A549 (cell line): ENCODE results near the gene ASTE1. TPM values are rescaled to one million over a fixed set of nuclear protein-coding genes. Genes with fewer than 3 reads are reported as not detected.
"Not testable (repeated sequence)": the region's sequence is repeated elsewhere in the genome, so short reads cannot be mapped to it uniquely, and the experiment has no call there.

ENCODE experiments used
- ATAC-seq, 2 experiments: fragments of 200-7000 bp in 1 of 2; fragments of >200 bp in 1 of 2; cut with Nextera tagmentation in 1 of 2; cut with Tn5 transposase in 1 of 2; 3 replicates each; pipeline versions ENCODE4 v1.8.0 to v1.9.1; 2018 to 2020; ENCODE audit warnings: mild to moderate bottlenecking in 1 of 2, moderate library complexity in 1 of 2
- CTCF ChIA-PET: fragments of 300-600 bp; sonication (Branson Sonifier 250); formaldehyde crosslinking; extraction: SDS; loops from one replicate; lab custom pipeline; 2021; ENCODE audit warnings: antibody characterized with exemption, inconsistent platforms; lab: Yijun Ruan, JAX
- POLR2A ChIA-PET: fragments of 350-600 bp; formaldehyde crosslinking; extraction: SDS; loops from one replicate; lab custom pipeline; 2021; ENCODE audit warnings: antibody characterized with exemption, inconsistent platforms; lab: Yijun Ruan, JAX
- DNase-seq, 2 experiments: peaks; one replicate each; pipeline versions ENCODE4 v3.0.0 to v3.0.0-alpha.2; 2011 to 2016; ENCODE audit warnings: low read depth in 1 of 2, low spot score in 1 of 2
- FAIRE-seq: peaks from 2 replicates; lab custom pipeline; 2011; peaks lifted over from hg19 to GRCh38; lab: Jason Lieb, UNC
- H3K27ac ChIP-seq, 2 experiments: fragments of >200 bp; sonication (Bioruptor Twin); formaldehyde crosslinking; 3 replicates each; pipeline ENCODE4 v1.5.1; 2016 to 2017
- H3K4me1 ChIP-seq: fragments of >200 bp; sonication (Bioruptor Twin); formaldehyde crosslinking; 3 replicates; pipeline ENCODE4 v1.6.1; 2016
- H3K4me2 ChIP-seq: fragments of >200 bp; sonication (Bioruptor Twin); formaldehyde crosslinking; 3 replicates; pipeline ENCODE4 v1.6.1; 2016
- H3K4me3 ChIP-seq: fragments of >200 bp; sonication (Bioruptor Twin); formaldehyde crosslinking; 3 replicates; pipeline ENCODE4 v1.5.1; 2016
- H3K9me3 ChIP-seq: fragments of >200 bp; sonication (Bioruptor Twin); formaldehyde crosslinking; 3 replicates; pipeline ENCODE4 v1.6.1; 2016
- BHLHE40 ChIP-seq: IDR thresholded peaks from 2 replicates; pipeline ENCODE4 v1.6.1; 2012; ENCODE audit warnings: low read depth, low read length, inconsistent platforms
- CHD2 ChIP-seq: fragments of 150-350 bp; IDR thresholded peaks from 2 replicates; pipeline ENCODE4 v1.6.1; 2014; ENCODE audit warnings: low read length; ENCODE audit not compliant: partially characterized antibody
- GATA3 ChIP-seq: IDR thresholded peaks from 2 replicates; pipeline ENCODE4 v1.6.1; 2012; ENCODE audit warnings: borderline replicate concordance
- HEYL ChIP-seq: fragments of 250-450 bp; sonication (Bioruptor Pico); IDR thresholded peaks from 2 replicates; pipeline ENCODE4 v1.8.0; 2021; ENCODE audit warnings: mild to moderate bottlenecking, moderate library complexity
- HOXA7 ChIP-seq: fragments of 250-450 bp; sonication (Bioruptor Pico); IDR thresholded peaks from 2 replicates; pipeline ENCODE4 v1.5.0; 2020; ENCODE audit warnings: mild to moderate bottlenecking, moderate library complexity
- HOXB13 ChIP-seq: fragments of 250-450 bp; sonication (Bioruptor Pico); IDR thresholded peaks from 2 replicates; pipeline ENCODE4 v1.5.0; 2020; ENCODE audit warnings: low read depth, mild to moderate bottlenecking, moderate library complexity
- HOXB5 ChIP-seq: fragments of 250-450 bp; sonication (Bioruptor Pico); IDR thresholded peaks from 2 replicates; pipeline ENCODE4 v1.5.0; 2020; ENCODE audit warnings: mild to moderate bottlenecking, moderate library complexity
- MAZ ChIP-seq: fragments of 150-350 bp; IDR thresholded peaks from 2 replicates; pipeline ENCODE4 v1.6.1; 2014; ENCODE audit warnings: antibody characterized with exemption, low read depth, low read length, borderline replicate concordance
- MYC ChIP-seq: IDR thresholded peaks from 2 replicates; pipeline ENCODE4 v1.6.1; 2012; ENCODE audit warnings: mild to moderate bottlenecking, inconsistent platforms, low read length, improper control_type of control experiment, borderline replicate concordance
- NPAS2 ChIP-seq: fragments of 250-450 bp; sonication (Bioruptor Pico); IDR thresholded peaks from 2 replicates; pipeline ENCODE4 v1.8.0; 2022; ENCODE audit warnings: mild to moderate bottlenecking, moderate library complexity, borderline replicate concordance
- PHF8 ChIP-seq: fragments of 200-600 bp; sonication (generic); IDR thresholded peaks from 2 replicates; pipeline ENCODE4 v1.6.1; 2016; ENCODE audit warnings: low read depth, mild to moderate bottlenecking, antibody characterized with exemption, moderate library complexity, borderline replicate concordance
- POLR2A ChIP-seq: IDR thresholded peaks from 2 replicates; pipeline ENCODE4 v1.6.1; 2012; ENCODE audit warnings: mild to moderate bottlenecking, low read length
- RNF2 ChIP-seq: fragments of 200-600 bp; sonication (generic); IDR thresholded peaks from 2 replicates; pipeline ENCODE4 v1.6.1; 2016; ENCODE audit warnings: low read depth, mild to moderate bottlenecking, antibody characterized with exemption, moderate library complexity, borderline replicate concordance
- TFCP2L1 ChIP-seq: fragments of 250-450 bp; sonication (Bioruptor Pico); IDR thresholded peaks from 2 replicates; pipeline ENCODE4 v1.5.0; 2021; ENCODE audit warnings: mild to moderate bottlenecking
- TP53 ChIP-seq: fragments of 250-450 bp; sonication (Bioruptor Pico); IDR thresholded peaks from 2 replicates; pipeline ENCODE4 v1.5.0; 2021; ENCODE audit warnings: mild to moderate bottlenecking, moderate library complexity
- ZSCAN20 ChIP-seq: fragments of 250-450 bp; sonication (Bioruptor Pico); IDR thresholded peaks from 2 replicates; pipeline ENCODE4 v1.8.0; 2022; ENCODE audit warnings: mild to moderate bottlenecking, moderate library complexity
- WGBS: methylation state at CpG from one replicate; pipeline ENCODE4 v1.1.6; 2017; ENCODE audit errors: missing lambda C conversion rate; 5-methylcytosine and 5-hydroxymethylcytosine counted together
- polyA plus RNA-seq, 4 experiments: library from polyadenylated mRNA; depleted of rRNA in 3 of 4; stranded (reverse); fragments of >200 nt; fragmentation: RNase III in 1 of 4; extraction: RNeasy Plus Mini Kit Qiagen cat#74134 plus additional on column Dnase treatment in 1 of 4; gene quantifications; 2 replicates in 3 of 4; 3 replicates in 1 of 4; pipeline ENCODE4 v1.2.3, GENCODE V29; 2011 to 2017
- TF ChIP-seq, protein P1 (sequence below): fragments of >200 bp; sonication (Bioruptor Twin); formaldehyde crosslinking; IDR thresholded peaks from 3 replicates; pipeline ENCODE4 v1.5.1; 2016
- TF ChIP-seq, protein P2 (sequence below): IDR thresholded peaks from 2 replicates; pipeline ENCODE4 v1.6.1; 2012
- TF ChIP-seq, protein P3 (sequence below): fragments of 250-450 bp; sonication (Bioruptor Pico); IDR thresholded peaks from 2 replicates; pipeline ENCODE4 v1.5.0; 2021; ENCODE audit warnings: mild to moderate bottlenecking, moderate library complexity, borderline replicate concordance

Gene ASTE1
- polyA plus RNA-seq, 2 of the 4 experiments (the other 2 are of a cell fraction), result 3.6 to 6.9 TPM

DNA sequence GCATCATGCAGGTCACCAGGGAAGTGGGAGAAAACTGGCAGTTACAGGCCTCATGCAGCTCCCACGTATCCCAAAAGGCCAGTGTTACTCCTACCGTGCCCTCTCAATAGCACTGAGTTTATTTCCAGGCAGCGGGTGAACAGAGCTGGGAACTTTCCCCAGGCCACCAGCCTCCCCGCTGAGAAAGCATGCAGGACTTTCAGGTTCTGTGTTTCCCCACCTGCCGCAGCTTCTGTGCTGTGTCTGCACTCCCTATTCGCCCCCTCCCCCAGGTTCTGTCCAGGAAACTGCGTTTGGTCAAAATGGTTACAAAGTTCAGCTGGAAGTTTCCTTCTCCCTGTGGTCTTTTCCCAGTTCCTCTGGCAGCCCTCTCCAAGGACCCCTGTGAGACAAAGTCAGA, 21.4 kb upstream of the ASTE1 start (continued):
- TF ChIP-seq ZSCAN20 (CRISPR knock-in tag) (no peak), TFCP2L1 (CRISPR knock-in tag) (no peak)
- TF ChIP-seq, all 56 proteins: peak for 0

DNA sequence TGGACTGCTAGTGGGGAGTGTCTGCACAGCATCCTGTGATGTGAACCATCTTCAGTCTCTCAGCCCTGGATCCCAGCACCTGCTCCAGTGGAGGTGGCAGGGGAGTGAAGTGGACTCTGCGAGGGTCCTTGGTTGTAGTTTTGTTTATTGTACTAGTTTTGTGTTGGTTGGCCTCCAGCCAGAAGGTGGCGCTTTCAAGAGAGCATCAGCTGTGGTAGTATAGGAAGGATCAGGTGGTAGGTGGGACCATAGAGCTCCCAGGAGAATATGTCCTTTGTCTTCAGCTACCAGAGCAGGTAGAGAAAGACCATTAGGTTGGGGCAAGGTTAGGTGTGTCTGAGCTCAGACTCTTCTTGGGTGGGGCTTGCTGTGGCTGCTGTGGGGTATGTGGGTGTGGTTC, 21.0 kb upstream of the ASTE1 start:
- Histone ChIP-seq H3K9me3 (no peaks in the 10 kb centered on the region), H3K27ac (no peak overlapping the region), H3K4me1 (no peaks in the 10 kb centered on the region), H3K4me2 (no peak overlapping the region), H3K4me3 (no peak overlapping the region)
- ChIA-PET CTCF (interaction anchor here (1.1 kb wide), 1 partner anchor 15 kb away, joined by 8 read pairs; no protein-coding TSS in a partner anchor), POLR2A (no interaction called here)
- 93% methylated on average over 2 of the region's 2 CpGs for WGBS
- FAIRE-seq (no peak), ATAC-seq (no peak), DNase-seq (no peak)
- TF ChIP-seq, protein P1, sequence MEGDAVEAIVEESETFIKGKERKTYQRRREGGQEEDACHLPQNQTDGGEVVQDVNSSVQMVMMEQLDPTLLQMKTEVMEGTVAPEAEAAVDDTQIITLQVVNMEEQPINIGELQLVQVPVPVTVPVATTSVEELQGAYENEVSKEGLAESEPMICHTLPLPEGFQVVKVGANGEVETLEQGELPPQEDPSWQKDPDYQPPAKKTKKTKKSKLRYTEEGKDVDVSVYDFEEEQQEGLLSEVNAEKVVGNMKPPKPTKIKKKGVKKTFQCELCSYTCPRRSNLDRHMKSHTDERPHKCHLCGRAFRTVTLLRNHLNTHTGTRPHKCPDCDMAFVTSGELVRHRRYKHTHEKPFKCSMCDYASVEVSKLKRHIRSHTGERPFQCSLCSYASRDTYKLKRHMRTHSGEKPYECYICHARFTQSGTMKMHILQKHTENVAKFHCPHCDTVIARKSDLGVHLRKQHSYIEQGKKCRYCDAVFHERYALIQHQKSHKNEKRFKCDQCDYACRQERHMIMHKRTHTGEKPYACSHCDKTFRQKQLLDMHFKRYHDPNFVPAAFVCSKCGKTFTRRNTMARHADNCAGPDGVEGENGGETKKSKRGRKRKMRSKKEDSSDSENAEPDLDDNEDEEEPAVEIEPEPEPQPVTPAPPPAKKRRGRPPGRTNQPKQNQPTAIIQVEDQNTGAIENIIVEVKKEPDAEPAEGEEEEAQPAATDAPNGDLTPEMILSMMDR, result no peak
- TF ChIP-seq BHLHE40, result no peak
- no peak for TF ChIP-seq HEYL (CRISPR knock-in tag)
- TF ChIP-seq ZSCAN20 (CRISPR knock-in tag), result no peak
- no peak for TF ChIP-seq HOXB5
- no peak for TF ChIP-seq MYC
- no peak for TF ChIP-seq TP53 (CRISPR knock-in tag)
- no peak for TF ChIP-seq NPAS2 (CRISPR knock-in tag)
- TF ChIP-seq, protein P2, sequence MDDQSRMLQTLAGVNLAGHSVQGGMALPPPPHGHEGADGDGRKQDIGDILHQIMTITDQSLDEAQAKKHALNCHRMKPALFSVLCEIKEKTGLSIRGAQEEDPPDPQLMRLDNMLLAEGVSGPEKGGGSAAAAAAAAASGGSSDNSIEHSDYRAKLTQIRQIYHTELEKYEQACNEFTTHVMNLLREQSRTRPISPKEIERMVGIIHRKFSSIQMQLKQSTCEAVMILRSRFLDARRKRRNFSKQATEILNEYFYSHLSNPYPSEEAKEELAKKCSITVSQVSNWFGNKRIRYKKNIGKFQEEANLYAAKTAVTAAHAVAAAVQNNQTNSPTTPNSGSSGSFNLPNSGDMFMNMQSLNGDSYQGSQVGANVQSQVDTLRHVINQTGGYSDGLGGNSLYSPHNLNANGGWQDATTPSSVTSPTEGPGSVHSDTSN, result no peak
- no peak for TF ChIP-seq MAZ
- TF ChIP-seq PHF8, result no peak
- TF ChIP-seq GATA3, result no peak
- TF ChIP-seq, protein P3, sequence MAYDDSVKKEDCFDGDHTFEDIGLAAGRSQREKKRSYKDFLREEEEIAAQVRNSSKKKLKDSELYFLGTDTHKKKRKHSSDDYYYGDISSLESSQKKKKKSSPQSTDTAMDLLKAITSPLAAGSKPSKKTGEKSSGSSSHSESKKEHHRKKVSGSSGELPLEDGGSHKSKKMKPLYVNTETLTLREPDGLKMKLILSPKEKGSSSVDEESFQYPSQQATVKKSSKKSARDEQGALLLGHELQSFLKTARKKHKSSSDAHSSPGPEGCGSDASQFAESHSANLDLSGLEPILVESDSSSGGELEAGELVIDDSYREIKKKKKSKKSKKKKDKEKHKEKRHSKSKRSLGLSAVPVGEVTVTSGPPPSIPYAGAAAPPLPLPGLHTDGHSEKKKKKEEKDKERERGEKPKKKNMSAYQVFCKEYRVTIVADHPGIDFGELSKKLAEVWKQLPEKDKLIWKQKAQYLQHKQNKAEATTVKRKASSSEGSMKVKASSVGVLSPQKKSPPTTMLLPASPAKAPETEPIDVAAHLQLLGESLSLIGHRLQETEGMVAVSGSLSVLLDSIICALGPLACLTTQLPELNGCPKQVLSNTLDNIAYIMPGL, result no peak
- no peak for TF ChIP-seq HOXB13
- no peak for TF ChIP-seq HOXA7 (CRISPR knock-in tag)
- TF ChIP-seq RNF2, result no peak
- TF ChIP-seq POLR2A, result no peak
- TF ChIP-seq CHD2, result no peak

DNA sequence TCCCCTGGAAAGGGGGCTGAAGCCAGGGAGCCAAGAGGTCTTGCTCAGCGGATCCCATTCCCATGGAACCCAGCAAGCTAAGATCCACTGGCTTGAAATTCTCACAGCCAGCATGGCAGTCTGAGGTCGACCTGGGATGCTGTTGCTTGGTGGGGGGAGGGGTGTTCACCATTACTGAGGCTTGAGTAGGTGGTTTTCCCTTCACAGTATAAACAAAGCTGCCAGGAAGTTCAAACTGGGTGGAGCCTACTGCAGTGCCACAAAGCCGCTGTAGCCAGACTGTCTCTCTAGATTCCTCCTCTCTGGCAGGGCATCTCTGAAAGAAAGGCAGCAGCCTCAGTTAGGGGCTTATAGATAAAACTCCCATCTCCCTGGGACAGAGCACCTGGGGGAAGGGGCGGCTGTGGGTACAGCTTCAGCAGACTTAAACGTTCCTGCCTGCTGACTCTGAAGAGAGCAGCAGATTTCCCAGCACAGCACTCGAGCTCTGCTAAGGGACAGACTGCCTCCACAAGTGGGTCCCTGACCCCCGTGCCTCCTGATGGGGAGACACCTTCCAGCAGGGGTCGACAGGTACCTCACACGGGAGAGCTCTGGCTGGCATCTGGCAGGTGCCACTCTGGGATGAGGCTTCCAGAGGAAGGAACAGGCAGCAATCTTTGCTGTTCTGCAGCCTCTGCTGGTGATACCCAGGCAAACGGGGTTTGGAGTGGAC, 15.8 kb upstream of the ASTE1 start:
- ATAC-seq, H3K9me3 ChIP-seq, FAIRE-seq, H3K4me3 ChIP-seq, H3K27ac ChIP-seq, DNase-seq, POLR2A ChIA-PET, H3K4me1 ChIP-seq, H3K4me2 ChIP-seq: not testable (repeated sequence)
- CTCF ChIA-PET, result interaction anchor here (0.7 to 1.7 kb wide), 3 partner anchors 9 to 992 kb away, joined by 3 read pairs; partner anchors contain the start of gene CPNE4
- 66% methylated on average over 8 of the region's 10 CpGs for WGBS
